GM18505 (cell line): Measurements from ENCODE around the gene ZNF648.

Experiments used
- ATAC-seq: cut with Tn5 transposase; IDR thresholded peaks from one replicate; pipeline ENCODE4 v1.9.1; 2021; ENCODE audit not compliant: unreplicated experiment
- POLR2A ChIP-seq: IDR thresholded peaks from 4 replicates; pipeline ENCODE4 v1.6.1; 2011; ENCODE audit warnings: borderline replicate concordance; ENCODE audit not compliant: insufficient read depth, insufficient read length; ENCODE audit errors: extremely low read depth

The ZNF648 gene

DNA sequence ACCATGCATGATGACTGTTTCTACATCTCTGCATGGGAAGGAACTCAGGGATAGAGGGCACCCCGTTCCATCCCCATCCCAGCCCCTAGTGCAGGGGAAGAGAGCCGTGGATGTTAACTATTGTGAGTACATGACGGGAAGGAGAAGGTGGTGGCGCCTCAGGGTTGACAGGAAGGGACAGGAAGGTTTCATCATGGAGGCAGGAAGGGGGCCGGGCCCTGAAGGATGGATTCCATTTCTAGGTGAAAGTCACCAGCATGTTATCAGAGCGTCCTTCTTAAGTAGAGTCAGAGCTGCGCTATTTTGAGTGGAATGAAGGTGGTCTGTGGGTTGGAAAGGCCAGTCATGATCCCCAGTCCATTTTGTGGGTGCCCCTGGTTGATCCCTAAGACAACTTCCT lies 25.1 kb upstream of the ZNF648 start:
- ATAC-seq = no peak
- no peak for TF ChIP-seq POLR2A

DNA sequence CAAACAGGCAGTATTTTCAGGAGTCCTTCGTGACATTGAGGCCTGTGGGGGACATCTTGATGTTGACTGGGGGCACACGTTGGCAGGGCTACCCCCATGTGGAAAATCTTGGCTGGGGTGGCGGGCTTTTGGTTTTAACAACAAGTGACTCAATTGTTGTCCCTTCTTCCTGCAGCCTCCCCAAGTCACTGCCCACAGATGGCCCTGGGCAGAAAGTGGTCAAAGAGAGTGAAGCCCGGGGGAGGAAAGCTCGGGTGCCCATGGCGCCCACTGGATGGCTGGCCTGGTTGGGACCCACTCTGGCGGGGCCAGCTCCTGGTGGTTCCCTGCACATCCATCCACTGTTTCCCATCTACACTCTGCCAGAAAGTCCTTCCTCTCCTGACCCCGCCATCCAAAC lies 24.6 kb upstream of the ZNF648 start:
- no peak for ATAC-seq
- no peak for TF ChIP-seq POLR2A

DNA sequence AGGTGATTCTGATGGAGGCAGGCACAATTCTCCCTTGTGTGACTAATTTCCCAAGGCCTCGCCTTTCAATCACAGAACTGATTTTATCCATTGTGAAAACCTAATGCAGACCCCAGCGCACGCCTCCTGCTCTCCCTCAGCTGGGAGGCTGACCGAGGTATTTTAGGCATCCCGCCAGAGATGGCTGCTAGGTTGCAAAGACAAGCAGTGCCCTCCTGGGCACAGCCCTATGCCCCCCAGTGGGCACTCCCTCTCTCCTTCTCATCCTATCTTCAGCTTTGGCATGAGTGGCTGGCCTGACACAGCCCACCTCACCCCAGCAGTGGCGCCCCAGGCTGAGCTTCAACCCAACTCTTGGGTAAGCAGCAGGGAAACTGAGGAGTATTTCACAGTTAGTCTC lies 24.2 kb upstream of the ZNF648 start:
- TF ChIP-seq POLR2A = no peak
- no peak for ATAC-seq

DNA sequence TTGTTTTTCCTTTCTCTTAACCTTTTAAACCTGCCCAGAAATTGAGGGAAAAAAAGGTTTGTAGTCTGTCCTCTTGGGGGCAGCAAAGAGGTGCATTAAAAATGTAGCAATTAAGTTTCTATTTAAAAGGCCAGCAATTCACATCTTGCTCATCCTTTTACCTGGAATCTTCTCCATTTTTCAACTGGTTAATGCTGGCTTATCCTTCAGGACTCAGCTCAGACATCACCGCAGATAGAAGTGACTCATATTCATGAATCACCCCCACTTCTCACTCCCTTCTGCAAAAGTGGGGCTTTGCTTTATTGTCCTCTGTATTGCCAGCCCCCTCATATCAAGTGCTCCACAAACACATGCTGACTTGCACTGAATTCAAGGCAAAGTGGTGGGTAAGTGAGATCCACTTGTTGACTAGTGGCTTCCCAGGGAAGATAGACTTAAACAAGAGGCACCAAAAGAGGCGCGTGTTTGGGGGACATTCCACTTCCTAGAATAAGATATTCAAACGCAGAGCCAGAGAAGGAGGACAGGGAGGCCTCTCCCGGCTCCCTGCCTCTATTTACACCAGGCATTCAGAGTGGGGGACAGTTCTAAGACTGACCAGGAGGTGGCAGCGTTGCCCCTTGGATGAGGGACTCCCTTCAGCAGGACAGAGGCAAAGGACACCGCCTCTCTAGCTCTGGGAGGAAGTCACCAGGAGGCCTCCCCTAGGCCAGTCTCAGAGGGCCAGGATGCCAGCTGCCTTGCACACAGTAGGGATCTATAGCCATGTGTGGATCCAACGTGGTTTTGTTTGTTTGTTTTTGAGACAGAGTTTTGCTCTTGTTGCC lies 23.2 kb upstream of the ZNF648 start:
- ATAC-seq = peak; percentile 65
- no peak for TF ChIP-seq POLR2A

DNA sequence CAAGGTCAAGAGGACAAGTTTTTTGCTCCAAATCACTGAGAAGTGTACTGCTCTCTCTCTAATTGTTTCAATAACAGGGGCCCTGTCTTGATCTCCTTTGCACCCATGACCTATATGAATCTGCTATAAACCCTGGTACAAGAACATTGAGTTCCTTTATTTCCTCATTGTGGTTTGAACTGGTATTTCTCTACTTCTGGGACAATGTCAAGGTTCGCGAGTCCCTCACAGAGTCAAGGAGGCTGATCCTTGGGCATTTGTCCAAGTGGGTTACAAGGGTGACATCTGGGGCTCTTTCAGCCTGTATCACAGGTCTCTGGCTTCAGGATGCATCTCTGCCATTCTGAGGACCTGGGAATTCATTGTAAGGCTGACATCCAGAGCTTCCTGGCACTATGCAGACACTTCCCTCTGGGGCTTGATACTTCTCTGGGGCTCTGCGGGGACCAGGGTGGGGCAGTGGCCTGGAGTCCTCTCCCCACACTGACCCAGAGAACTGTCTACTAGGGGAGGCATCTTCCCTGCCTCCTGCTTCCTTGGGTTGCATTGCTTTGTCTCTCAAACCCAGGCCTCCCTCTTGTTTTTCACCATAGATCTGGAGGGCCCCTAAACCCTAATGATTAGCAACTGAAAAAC lies 22.5 kb upstream of the ZNF648 start:
- TF ChIP-seq POLR2A = no peak
- no peak for ATAC-seq

DNA sequence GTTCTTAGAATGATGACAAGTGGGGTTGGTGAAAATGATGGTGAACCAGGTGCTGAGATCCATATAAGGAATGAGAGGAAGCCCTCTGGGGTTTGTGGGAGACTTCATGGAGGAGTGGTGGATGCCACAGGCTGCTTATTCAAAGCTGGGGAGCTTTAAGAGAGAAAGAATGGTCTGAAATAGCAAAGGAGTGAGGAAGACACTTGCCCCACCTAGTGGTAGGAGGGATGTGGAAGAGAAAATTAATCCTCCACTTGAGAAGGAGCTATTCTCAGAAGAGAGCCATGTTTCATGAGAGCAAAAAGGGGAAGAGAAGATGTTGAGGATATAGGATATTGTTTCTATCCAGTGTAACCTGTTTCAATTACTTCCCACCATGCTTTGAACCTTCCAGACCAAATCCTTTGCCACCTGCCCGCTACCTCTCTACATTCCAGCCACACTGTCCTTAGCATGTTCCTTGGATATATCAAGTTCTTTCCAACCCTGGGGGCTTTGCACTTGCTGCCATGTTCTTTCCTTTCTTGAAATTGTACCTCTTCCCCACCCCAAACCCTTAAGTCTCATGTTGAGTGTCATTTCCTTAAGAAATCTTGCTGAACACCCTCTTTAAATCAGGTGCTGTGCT lies 19.6 kb upstream of the ZNF648 start:
- no peak for ATAC-seq
- TF ChIP-seq POLR2A = no peak

DNA sequence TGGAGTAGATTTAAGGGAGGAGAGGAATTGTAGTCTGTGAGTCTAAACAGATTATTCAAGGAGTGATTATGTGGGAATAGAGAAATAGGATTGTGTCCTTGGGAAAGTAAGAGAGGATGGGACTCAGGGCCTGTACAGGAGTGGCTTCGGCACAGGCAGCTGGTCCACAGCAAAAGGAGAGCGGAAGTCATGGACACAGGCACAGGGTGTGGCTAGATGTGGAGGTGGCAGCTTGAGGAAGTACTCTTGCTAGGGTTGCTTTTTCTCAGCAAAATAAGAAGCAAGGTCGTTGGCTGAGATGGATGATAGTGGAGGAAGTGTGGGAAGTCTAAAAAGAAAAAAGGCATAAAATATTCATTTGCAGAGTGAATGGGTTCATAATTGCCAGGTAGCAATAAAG lies 18.5 kb upstream of the ZNF648 start:
- no peak for TF ChIP-seq POLR2A
- no peak for ATAC-seq

DNA sequence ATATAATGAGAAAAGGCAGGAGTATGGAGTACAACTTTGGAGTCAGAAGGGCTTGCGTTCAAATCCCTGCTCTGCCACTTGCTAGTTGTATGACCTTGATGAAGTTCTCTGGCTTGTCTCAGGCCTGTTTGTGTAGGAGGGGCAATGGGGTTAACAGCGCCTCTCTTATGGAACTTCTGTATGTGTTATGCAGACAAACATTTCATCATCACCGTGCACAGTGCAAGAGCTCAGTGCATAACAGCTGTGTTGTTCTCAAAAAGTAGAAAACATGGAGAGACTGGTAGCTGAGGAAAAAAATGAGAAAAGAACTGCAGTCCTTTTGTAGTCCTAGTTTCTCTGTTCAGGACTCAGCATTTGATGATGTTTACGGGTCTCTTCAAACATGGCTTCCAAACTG lies 10.4 kb upstream of the ZNF648 start:
- TF ChIP-seq POLR2A = no peak
- ATAC-seq = no peak

DNA sequence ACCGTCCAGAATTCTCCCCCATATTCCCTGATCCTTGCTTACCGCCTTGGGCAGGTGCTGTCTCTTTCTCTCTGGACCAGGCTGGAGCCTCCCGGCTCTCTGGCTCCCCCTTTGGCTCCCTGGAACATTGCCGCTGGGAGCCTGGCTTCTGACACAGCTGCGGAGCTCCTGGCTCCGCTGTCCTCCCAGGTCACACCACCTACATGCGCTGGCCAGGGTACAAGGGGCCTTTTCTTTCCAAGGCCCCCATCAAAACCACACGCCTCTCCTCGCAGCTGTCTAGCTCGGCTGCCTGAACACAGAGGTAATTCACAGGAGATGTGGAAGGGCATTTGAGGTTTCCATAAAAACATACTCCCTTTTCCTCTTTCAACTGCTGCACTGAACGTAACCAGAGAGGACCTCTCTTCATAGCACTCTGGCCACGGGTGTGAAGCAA lies 7.5 kb upstream of the ZNF648 start:
- peak; percentile 65 for ATAC-seq
- TF ChIP-seq POLR2A = no peak

DNA sequence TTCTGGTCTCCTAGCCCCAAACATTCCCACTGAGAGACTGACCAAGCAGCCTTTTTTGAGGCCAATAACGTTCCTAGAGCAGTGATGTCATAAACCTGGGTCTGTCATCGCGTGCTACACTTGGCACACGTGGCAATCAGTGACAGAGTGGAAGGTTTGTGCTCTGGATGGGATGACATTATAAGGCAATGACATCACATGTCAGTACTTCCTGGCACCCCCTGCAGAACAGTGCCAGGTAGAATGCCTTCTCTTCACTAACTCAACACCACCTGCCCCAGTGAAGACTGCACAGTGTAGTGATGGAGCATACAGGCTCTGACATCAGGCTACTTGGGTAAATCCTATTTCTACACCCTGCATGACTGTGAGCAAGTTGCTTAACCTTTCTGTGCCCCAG lies 5.4 kb upstream of the ZNF648 start:
- no peak for ATAC-seq
- TF ChIP-seq POLR2A = no peak

DNA sequence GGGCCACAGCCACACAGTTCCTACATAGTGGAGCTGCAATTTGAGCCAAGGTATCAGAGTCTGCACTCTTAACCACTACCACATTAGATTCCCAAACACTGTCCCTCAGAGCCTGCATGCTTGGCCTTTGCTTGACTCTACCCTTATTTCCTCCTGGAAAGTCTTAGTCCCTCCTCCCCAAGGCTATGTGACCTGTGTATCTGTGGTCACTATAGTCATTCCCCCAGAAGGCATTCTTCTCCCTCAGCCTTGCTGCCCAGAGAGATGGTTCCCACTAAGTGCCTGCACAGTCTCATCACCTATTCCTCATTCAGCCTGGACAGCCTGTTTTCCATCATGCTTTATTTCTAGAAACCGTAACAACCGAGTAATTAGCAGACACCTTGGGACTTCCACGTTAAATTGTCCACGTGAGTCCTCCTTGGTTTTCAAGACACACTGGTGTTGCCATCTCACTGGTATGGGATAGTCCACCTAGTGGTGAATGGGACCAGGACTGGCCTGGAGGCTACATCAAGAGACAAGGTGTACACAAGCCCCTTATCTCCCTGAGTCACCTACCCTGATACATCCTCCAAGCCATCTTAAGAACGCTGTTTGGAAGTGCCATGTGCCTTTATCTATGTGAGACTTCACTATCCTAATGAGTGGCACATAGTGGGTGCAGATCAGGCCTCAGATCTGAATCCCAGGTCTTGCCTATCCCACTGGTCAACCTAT lies 3.8 kb upstream of the ZNF648 start:
- ATAC-seq = no peak
- no peak for TF ChIP-seq POLR2A

DNA sequence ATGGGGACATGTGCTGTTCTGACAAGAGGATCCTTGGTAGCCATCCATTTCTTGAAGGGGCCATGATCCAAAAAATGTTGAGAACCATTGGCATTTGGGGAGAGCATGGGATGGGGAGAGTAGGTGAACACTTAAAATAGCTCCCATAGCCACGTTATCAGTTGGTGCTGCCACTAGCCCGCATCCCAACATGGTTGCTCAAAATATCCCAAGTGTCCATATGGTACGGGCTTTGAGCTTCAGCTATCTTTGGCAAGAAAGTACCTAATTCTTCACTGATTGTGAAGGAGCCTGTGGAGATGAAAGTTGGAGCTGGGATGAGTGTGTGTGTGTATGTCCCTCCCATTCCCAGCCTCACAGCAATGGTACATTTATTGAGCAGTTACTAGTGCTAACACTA lies 3.1 kb upstream of the ZNF648 start:
- no peak for TF ChIP-seq POLR2A
- no peak for ATAC-seq

DNA sequence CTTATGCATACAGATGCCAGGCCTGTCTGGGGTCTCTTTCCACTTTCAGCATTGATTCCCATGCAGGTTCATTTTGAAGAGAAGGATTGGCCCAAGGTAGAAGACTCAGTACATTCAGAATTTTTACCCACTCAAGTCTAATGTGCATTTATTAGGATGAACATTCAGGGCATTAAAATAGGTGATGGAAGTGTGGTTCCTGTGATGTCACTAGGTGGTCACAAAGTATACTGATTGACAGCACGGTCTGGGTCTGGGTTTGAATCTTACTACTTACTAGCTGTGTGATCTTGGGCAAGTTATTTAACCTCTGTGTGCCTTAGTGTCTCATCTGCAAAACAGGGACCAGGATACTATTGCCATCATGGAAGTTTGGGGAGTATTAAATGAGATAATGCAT lies 711 bp upstream of the ZNF648 start:
- no peak for TF ChIP-seq POLR2A
- ATAC-seq = no peak
